Parathyroid adenoma (tissue), 2 donors: ENCODE results near the gene EYA2.
"Not testable (repeated sequence)": the region's sequence is repeated elsewhere in the genome, so short reads cannot be mapped to it uniquely, and the experiment has no call there.

Experiments used
- H2AFZ ChIP-seq: fragments of 300-600 bp; sonication (generic); one replicate; pipeline ENCODE4 v1.7.0; 2017; ENCODE audit warnings: antibody characterized with exemption, mild to moderate bottlenecking
- H3K27ac ChIP-seq: fragments of 300-600 bp; sonication (generic); one replicate; pipeline ENCODE4 v1.7.0; 2017
- H3K27me3 ChIP-seq: fragments of 300-600 bp; sonication (generic); one replicate; pipeline ENCODE4 v1.7.0; 2017; ENCODE audit warnings: low read length; ENCODE audit not compliant: control insufficient read depth, insufficient read depth
- H3K36me3 ChIP-seq: fragments of 300-600 bp; sonication (generic); one replicate; pipeline ENCODE4 v1.7.0; 2017; ENCODE audit warnings: low read length; ENCODE audit not compliant: control insufficient read depth, insufficient read depth
- H3K4me1 ChIP-seq: fragments of 300-600 bp; sonication (generic); one replicate; pipeline ENCODE4 v1.7.0; 2017; ENCODE audit warnings: control low read depth
- H3K4me2 ChIP-seq: fragments of 300-600 bp; sonication (generic); one replicate; pipeline ENCODE4 v1.7.0; 2017; ENCODE audit warnings: low read length
- H3K4me3 ChIP-seq: fragments of 300-600 bp; sonication (generic); one replicate; pipeline ENCODE4 v1.7.0; 2017; ENCODE audit warnings: low read depth, low read length
- H3K79me2 ChIP-seq: fragments of 300-600 bp; sonication (generic); one replicate; pipeline ENCODE4 v1.7.0; 2017; ENCODE audit warnings: control low read depth
- H3K9ac ChIP-seq: fragments of 300-600 bp; sonication (generic); one replicate; pipeline ENCODE4 v1.7.0; 2017; ENCODE audit warnings: mild to moderate bottlenecking
- H3K9me3 ChIP-seq: fragments of 300-600 bp; sonication (generic); one replicate; pipeline ENCODE4 v1.7.0; 2017; ENCODE audit warnings: low read length; ENCODE audit not compliant: control insufficient read depth
- CTCF ChIP-seq: fragments of 300-600 bp; sonication (generic); IDR thresholded peaks from one replicate; pipeline ENCODE4 v1.7.0; 2017; ENCODE audit warnings: antibody characterized with exemption, mild to moderate bottlenecking
- donor health status: primary hyperparathyroidism.

The EYA2 gene

DNA sequence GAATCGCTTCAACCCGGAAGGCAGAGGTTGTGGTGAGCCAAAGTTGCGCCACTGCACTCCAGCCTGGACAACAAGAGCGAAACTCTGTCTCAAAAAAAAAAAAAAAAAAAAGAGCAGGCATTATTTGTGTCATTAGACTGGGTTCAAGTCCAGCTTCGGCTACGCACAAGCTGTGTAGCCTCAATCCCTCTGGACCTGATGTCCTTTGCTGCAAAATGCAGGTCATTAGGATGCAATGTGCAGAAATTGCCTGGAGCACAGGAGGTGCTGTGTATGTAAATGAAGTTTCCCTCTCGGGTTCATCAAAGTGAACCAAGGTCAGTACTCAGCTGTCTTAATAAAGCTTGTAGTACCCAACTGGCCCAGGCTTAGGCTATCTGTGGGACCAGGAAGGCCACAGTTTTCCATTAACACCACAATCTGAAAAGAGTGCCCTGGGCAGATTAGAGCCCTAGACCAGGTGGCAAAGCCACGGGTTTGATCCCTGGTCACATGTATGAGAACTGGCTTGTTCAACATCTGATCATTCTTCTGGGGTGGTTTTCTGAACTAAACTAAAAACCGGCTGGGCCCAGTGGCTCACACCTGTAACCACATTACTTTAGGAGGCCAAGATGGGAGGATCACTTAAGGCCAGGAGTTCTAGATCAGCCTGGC is 306.6 kb downstream of the EYA2 start:
- Histone ChIP-seq H3K4me1 (peaks cover 9% of the 10 kb centered on the region), H3K27me3 (no peaks in the 10 kb centered on the region), H3K36me3 (no peaks in the 10 kb centered on the region), H2AFZ (no peak overlapping the region), H3K4me3 (no peak overlapping the region), H3K79me2 (no peaks in the 10 kb centered on the region), H3K9ac (no peak overlapping the region), H3K27ac (no peak overlapping the region), H3K9me3 (no peaks in the 10 kb centered on the region), H3K4me2 (no peak overlapping the region)
- TF ChIP-seq CTCF = no peak

DNA sequence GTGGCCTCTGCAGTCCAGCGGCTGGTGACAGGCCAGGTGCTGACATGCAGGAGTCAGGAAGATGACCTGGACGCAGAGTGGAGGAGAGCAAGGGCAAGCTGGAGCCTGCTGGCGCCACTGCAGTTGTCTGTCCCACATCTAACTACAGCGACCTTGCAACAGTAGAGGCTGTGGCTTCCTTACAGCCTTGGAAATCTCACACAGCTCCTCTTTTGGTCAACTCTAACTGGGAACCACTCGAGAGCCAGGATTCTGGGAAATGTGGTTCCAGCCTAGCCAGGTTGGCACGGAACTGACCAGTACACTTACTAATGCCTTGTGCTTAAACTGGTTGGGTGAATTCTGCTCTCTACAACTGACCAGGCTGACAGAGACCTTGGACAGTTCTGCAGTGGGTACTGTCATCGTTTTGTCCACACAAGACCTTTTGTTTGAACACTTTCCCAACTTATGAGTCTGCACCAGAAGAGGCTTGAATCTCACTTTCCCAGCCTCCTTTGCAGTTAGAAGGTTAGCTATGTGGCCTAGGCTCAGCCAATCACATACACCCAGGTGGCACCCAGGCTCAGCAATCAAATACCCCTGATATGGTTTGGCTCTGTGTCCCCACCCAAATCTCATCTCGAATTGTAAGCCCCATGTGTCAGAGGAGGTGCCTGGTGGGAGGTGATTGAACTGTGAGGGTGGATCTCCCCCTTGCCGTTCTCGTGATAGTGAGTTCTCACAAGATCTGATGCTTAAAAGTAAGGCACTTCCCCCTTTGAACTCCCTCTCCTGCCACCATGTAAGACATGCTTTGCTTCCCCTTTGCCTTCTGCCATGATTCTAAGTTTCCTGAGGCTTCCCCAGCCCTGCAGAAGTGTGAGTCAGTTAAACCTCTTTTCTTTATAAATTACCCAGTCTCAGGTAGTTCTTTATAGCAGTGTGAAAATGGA is 308.4 kb downstream of the EYA2 start:
- no peaks in the 10 kb centered on the region for H3K79me2 ChIP-seq
- no peaks in the 10 kb centered on the region for H3K36me3 ChIP-seq
- H3K4me2 ChIP-seq = no peak overlapping the region
- no peak overlapping the region for H2AFZ ChIP-seq
- H3K27ac ChIP-seq = no peak overlapping the region
- TF ChIP-seq CTCF = no peak
- H3K9ac ChIP-seq = no peak overlapping the region
- no peaks in the 10 kb centered on the region for H3K27me3 ChIP-seq
- H3K4me3 ChIP-seq = no peak overlapping the region
- peaks cover 9% of the 10 kb centered on the region for H3K4me1 ChIP-seq
- no peaks in the 10 kb centered on the region for H3K9me3 ChIP-seq

GRCh38 chr20:47204008-47204849 is 309.6 kb downstream of the EYA2 start:
- no peaks in the 10 kb centered on the region for H3K27me3 ChIP-seq
- no peak for TF ChIP-seq CTCF
- peaks cover 9% of the 10 kb centered on the region for H3K4me1 ChIP-seq
- H3K4me2 ChIP-seq = no peak overlapping the region
- no peak overlapping the region for H3K27ac ChIP-seq
- no peaks in the 10 kb centered on the region for H3K36me3 ChIP-seq
- no peaks in the 10 kb centered on the region for H3K9me3 ChIP-seq
- H2AFZ ChIP-seq = no peak overlapping the region
- no peaks in the 10 kb centered on the region for H3K79me2 ChIP-seq
- H3K9ac ChIP-seq = no peak overlapping the region
- no peak overlapping the region for H3K4me3 ChIP-seq

GRCh38 chr20:47204850-47205122 is 310.1 kb downstream of the EYA2 start:
- not testable (repeated sequence) for H3K4me3 ChIP-seq, H3K9ac ChIP-seq, H2AFZ ChIP-seq, H3K9me3 ChIP-seq, H3K36me3 ChIP-seq, H3K27me3 ChIP-seq, H3K27ac ChIP-seq, H3K79me2 ChIP-seq, H3K4me2 ChIP-seq, H3K4me1 ChIP-seq

- Histone ChIP-seq H3K27me3 (no peaks in the 10 kb centered on the region), H3K79me2 (no peaks in the 10 kb centered on the region), H3K9me3 (no peaks in the 10 kb centered on the region), H3K27ac (no peak overlapping the region), H2AFZ (peak overlapping the region; percentile 36), H3K4me3 (no peak overlapping the region), H3K4me2 (no peak overlapping the region), H3K4me1 (peaks cover 9% of the 10 kb centered on the region), H3K9ac (no peak overlapping the region), H3K36me3 (no peaks in the 10 kb centered on the region)
- TF ChIP-seq CTCF = peak; percentile 98
Observed at GRCh38 chr20:47205577-47206123, 311.0 kb downstream of the EYA2 start.

DNA sequence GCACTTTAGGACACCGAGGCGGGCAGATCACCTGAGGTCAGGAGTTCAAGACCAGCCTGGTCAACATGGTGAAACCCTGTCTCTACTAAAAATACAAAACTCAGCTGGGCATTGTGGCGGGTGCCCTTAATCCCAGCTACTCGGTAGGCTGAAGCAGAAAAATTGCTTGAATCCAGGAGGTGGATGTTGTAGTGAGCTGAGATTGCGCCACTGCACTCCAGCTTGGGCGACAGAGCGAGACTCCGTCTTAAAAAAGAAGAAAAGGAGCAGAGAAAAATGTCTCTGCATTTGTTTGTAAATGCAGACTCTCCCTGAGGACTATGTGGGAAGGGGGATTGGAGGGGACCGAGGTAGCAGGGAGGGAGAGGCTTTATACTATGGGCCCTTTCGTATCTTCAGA is 311.9 kb downstream of the EYA2 start:
- H3K27me3 ChIP-seq, H3K79me2 ChIP-seq, H3K4me3 ChIP-seq, H3K36me3 ChIP-seq, H3K9ac ChIP-seq, H3K4me2 ChIP-seq, H3K9me3 ChIP-seq, H3K4me1 ChIP-seq, H2AFZ ChIP-seq, H3K27ac ChIP-seq: not testable (repeated sequence)
